K562 treated with DMSO at 1 percent for 48 hours (cell line): ENCODE results near the gene RDH11. TPM values are rescaled to one million over a fixed set of nuclear protein-coding genes. Genes with fewer than 3 reads are reported as not detected.

Experiments
- total RNA-seq: library from RNA; unstranded; fragments of 300-600 nt; gene quantifications from 2 replicates; pipeline ENCODE4 v1.2.3, GENCODE V29; 2022; ENCODE audit warnings: low replicate concordance; ENCODE audit errors: extremely low read depth

Gene RDH11, protein sequence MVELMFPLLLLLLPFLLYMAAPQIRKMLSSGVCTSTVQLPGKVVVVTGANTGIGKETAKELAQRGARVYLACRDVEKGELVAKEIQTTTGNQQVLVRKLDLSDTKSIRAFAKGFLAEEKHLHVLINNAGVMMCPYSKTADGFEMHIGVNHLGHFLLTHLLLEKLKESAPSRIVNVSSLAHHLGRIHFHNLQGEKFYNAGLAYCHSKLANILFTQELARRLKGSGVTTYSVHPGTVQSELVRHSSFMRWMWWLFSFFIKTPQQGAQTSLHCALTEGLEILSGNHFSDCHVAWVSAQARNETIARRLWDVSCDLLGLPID
- not detected in 2 replicates for total RNA-seq

DNA sequence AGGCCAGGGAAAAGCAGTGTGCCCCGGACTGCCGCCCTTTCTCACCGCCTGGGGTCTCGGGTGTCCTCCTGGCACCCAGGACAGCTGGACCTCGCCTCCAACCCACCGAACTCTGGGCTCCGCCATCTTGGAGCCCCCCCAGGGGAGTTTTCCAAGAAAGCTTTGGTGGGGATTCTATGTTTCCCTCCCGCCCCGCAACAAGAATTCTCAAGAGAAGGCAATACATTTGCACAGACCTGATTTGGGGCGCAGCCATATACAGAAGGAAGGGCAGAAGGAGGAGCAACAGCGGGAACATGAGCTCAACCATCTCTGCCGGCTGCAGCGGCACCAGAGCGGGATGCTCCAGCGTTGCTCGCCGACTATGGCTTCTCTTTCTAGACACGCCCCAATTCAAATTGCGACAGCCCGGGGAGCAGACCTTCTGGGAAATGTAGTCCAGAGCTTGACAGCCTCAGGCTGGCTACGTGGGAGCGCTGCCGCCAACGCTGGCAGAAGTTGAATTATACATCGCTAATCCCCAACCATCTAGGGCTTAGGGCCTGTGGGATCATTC, at the start of gene RDH11:
TSS of gene RDH11 (minus strand) at position 371 of the 556 bp plus-strand sequence. CDS start at position 310, 61 bp downstream.

DNA sequence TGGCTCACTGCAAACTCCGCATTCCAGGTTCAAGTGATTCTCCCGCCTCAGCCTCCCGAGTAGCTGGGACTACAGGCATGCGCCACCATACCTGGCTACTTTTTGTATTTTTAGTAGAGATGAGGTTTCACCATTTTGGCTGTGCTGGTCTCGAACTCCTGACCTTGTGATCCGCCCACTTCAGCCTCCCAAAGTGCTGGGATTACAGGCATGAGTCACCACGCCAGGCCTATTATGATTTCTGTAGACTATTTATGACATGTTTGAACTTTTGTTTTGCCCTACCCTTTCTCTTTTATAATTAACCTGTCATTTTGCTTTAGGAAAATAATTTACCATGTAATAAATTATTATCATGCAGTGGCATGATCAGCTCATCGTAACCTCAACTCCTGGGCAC, 5.9 kb upstream of the RDH11 start, which contains the start of gene RDH12:
TSS of gene RDH12 (plus strand) at position 395 of the 400 bp plus-strand sequence. CDS start 20,757 bp downstream, outside the sequence.

GRCh38 chr14:67674480-67675218, 20.9 kb downstream of the RDH11 start, which contains the start of gene VTI1B:
TSS of gene VTI1B (minus strand) at chr14:67674632. CDS start at chr14:67674489, 143 bp downstream.

Other genes with a start within 250 kb of the RDH11 start
- not detected in 2 replicates for gene TMEM229B, start 207.0 kb downstream of the RDH11 start, total RNA-seq
- not detected in 2 replicates for gene PLEKHH1, start 162.5 kb downstream of the RDH11 start, total RNA-seq
- not detected in 2 replicates for gene PIGH, start 95.5 kb downstream of the RDH11 start, total RNA-seq
- not detected in 2 replicates for gene ARG2, start 75.8 kb downstream of the RDH11 start, total RNA-seq
- not detected in 2 replicates for gene VTI1B, start 21.1 kb downstream of the RDH11 start, total RNA-seq
- not detected in 2 replicates for gene RDH12, start 6.1 kb upstream of the RDH11 start, total RNA-seq
- gene ZFYVE26, start 120.8 kb upstream of the RDH11 start, total RNA-seq: not detected in 2 replicates
- not detected in 2 replicates for gene RAD51B, start 124.0 kb upstream of the RDH11 start, total RNA-seq